ENCODE data around the gene ALPI.

The ALPI gene

GRCh38 chr2:232498452-232498851 lies 42.5 kb downstream of the ALPI start:
- no peak overlapping the region for H3K4me3 ChIP-seq
- TF ChIP-seq Cebpa-rat (IDR thresholded peaks at IDR 0.05) = no peak
- H3K27me3 ChIP-seq = peaks cover 12 to 32% (median 30%) of the 10 kb centered on the region in 11 experiments
- no peak overlapping the region for H3K9ac ChIP-seq
- H3K36me3 ChIP-seq = no peaks in the 10 kb centered on the region
- H3K4me1 ChIP-seq = peaks cover 6 to 11% (median 10%) of the 10 kb centered on the region in 10 experiments; a peak in 16 of 20 replicates
- no peak overlapping the region for H3K27ac ChIP-seq
- H3K4me2 ChIP-seq = no peak overlapping the region
- H3K9me3 ChIP-seq (replicated peaks in 1 of 11) = no peaks in the 10 kb centered on the region
- peaks cover 0 to 11% (median 3%) of the 10 kb centered on the region in 11 experiments; a peak in 6 of 22 replicates for H4K20me1 ChIP-seq

DNA sequence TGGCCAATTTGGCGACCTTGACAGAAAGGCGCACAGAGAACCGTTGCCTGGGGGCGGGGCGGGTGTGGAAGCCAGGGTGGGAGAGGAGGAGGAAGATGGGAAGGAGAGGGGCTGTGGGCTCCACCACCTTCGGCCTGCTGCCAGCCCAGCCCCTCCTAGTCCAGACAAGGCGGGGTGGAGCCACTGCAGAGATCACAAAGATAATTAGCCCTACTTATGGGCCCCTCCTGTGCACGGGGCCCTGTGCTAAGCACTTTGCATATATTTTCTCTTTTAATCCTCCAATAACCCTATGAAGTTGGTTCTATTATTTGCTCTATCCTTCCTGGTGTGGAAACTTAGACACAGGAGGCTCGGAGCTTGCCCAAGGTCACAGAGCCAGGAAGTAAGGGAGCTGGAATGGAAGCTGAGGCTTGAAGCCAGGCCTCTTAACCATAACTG lies 45.4 kb downstream of the ALPI start:
- TF ChIP-seq Cebpa-rat (IDR thresholded peaks at IDR 0.05) = no peak
- Histone ChIP-seq H3K4me3 (no peak overlapping the region), H3K4me1 (peaks cover 6 to 18% (median 17%) of the 10 kb centered on the region in 10 experiments; a peak in 16 of 20 replicates)

DNA sequence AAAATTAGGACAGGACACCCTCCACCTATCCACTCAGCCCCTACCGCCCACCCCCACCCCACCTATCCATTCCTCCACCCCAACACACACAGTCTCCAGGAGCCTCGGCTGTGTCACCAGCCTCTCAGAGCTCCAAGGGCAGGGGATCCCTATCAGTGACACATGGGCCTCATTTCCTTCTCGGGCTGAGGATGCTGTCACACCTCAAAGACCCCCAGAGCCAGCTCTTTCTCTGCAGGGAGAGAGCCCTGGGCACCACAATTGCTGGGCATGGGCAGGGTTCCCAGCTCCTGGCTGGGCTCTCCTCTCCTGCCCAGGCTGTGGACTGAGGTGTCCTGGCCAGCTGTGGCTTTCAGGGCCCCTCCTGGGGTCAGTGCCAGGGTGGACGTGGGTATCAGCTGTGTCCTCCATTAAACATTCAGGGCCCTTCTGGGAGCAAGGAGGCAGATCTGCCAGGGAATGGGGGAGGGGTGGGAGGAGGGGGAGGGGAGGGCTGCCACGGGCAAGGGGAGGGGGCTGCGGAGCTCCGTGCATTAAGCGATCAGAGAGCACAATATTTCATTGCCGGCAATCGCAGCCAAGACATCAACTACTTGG lies 45.9 kb downstream of the ALPI start:
- Histone ChIP-seq H3K27me3 (peaks cover 37 to 66% (median 60%) of the 10 kb centered on the region in 11 experiments), H3K9ac (no peak overlapping the region), H3K9me3 (replicated peaks in 1 of 11) (no peaks in the 10 kb centered on the region), H3K4me3 (no peak overlapping the region), H3K4me2 (no peak overlapping the region; a peak in 2 of 22 replicates), H3K27ac (no peak overlapping the region), H4K20me1 (peaks cover 0 to 26% (median 4%) of the 10 kb centered on the region in 11 experiments; a peak in 9 of 22 replicates), H3K36me3 (no peaks in the 10 kb centered on the region), H3K4me1 (peaks cover 6 to 18% (median 17%) of the 10 kb centered on the region in 10 experiments; a peak in 16 of 20 replicates)
- TF ChIP-seq Cebpa-rat (IDR thresholded peaks at IDR 0.05) = no peak

More for the DNA sequence above, 45.4 kb downstream of the ALPI start:
- H3K27me3 ChIP-seq = peaks cover 37 to 61% (median 56%) of the 10 kb centered on the region in 11 experiments
- no peak overlapping the region for H3K9ac ChIP-seq
- no peak overlapping the region for H3K4me2 ChIP-seq
- H3K36me3 ChIP-seq = no peaks in the 10 kb centered on the region
- no peaks in the 10 kb centered on the region for H3K9me3 ChIP-seq (replicated peaks in 1 of 11)
- peaks cover 0 to 26% (median 4%) of the 10 kb centered on the region in 11 experiments; a peak in 9 of 22 replicates for H4K20me1 ChIP-seq
- H3K27ac ChIP-seq = no peak overlapping the region

- Histone ChIP-seq H3K27ac (no peak overlapping the region), H4K20me1 (peaks cover 0 to 26% (median 4%) of the 10 kb centered on the region in 11 experiments; a peak in 9 of 22 replicates), H3K9me3 (replicated peaks in 1 of 11) (no peaks in the 10 kb centered on the region), H3K4me2 (peak overlapping the region in 7 of 11 experiments; percentile 38 to 67 (median 58); a peak in 10 of 22 replicates), H3K9ac (no peak overlapping the region), H3K4me3 (no peak overlapping the region), H3K36me3 (no peaks in the 10 kb centered on the region), H3K4me1 (peaks cover 6 to 18% (median 17%) of the 10 kb centered on the region in 10 experiments; a peak in 16 of 20 replicates), H3K27me3 (peaks cover 37 to 69% (median 62%) of the 10 kb centered on the region in 11 experiments)
- no peak for TF ChIP-seq Cebpa-rat (IDR thresholded peaks at IDR 0.05)
Observed at GRCh38 chr2:232502511-232502910, 46.6 kb downstream of the ALPI start.

DNA sequence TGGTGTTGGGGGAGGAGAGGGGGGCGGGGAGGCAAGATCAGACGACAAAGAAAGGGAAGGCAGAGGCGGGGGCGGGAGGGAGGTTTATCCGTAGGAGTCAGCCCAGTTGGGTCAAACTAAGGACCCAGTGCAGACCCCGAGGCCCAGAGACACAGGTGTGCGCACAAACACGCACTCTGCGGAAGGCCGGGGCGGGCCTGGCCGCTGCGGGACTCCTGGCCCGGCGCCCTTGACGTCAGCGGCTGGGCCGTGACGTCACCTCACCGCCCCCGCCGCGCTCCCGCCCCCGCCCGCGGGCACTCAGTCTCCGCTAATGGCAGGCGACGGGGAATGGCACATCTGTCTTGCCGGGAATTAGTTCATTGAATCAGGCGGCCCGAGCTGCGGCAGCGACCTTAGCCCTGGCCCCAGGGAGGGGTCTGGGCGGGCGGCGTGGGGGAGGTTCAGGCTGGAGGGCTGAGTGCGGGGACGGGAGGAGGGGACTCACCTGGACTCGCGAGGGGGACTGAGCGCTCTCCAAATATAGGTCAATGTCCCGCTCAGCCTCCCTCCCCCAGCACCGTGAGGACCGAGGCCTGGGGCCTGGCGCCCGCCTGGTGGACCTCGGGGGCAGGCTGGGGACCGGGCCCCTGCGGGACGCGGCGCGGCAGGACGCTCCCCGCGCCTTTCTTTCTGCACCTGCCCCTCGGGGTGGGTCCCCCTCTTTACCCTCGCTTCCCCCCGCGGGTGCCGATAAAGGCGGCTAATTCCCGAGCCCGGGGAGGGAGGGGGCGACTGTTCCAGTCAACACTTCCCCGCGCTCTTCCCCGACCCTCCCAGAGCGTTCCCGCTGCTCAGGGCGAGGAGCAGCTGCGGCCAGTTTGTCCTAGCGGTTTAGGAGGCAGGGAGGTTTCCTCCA lies 47.2 kb downstream of the ALPI start:
- H3K4me3 ChIP-seq = peak overlapping the region in 1 of 10 experiments; percentile 42; a peak in 2 of 20 replicates
- TF ChIP-seq Cebpa-rat (IDR thresholded peaks at IDR 0.05) = no peak
- peaks cover 37 to 69% (median 62%) of the 10 kb centered on the region in 11 experiments for H3K27me3 ChIP-seq

DNA sequence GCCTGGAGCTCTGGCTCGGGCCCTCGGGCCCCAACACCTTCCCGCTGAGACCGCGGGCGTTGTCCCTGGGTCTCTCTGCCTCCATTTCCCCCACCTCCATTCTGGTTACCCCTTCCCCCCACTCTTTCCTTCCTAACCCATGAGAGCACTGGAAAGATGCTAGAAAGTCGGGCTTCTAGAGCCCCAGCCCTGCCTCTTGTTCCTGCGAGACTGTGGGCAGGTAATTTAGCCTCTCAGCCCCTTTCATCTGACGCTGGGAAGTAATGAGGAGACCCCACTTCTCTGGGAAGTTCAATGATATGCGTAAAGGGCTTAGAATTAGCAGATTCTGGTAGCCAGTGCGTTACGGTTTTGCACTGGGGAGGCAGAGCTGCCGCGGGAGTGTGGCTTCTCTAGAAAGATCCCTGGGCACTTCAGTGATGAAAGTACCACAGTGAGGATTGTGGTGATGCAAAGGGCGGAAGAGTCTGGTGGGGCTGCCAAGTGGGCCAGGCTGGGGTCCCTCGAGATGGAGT lies 47.9 kb downstream of the ALPI start:
- H3K4me2 ChIP-seq = peak overlapping the region in 7 of 11 experiments; percentile 34 to 57 (median 49); a peak in 7 of 22 replicates

More for the DNA sequence above, 47.2 kb downstream of the ALPI start:
- Histone ChIP-seq H3K36me3 (no peaks in the 10 kb centered on the region), H3K4me2 (peak overlapping the region in 10 of 11 experiments; percentile 29 to 57 (median 50); a peak in 17 of 22 replicates), H3K9me3 (replicated peaks in 1 of 11) (no peaks in the 10 kb centered on the region), H3K27ac (no peak overlapping the region), H3K9ac (no peak overlapping the region), H4K20me1 (peaks cover 0 to 26% (median 4%) of the 10 kb centered on the region in 11 experiments; a peak in 9 of 22 replicates), H3K4me1 (peaks cover 6 to 18% (median 17%) of the 10 kb centered on the region in 10 experiments; a peak in 16 of 20 replicates)

GRCh38 chr2:232504438-232504837 lies 48.5 kb downstream of the ALPI start:
- TF ChIP-seq Cebpa-rat (IDR thresholded peaks at IDR 0.05) = no peak
- Histone ChIP-seq H3K27ac (no peak overlapping the region), H3K36me3 (no peaks in the 10 kb centered on the region), H3K4me3 (no peak overlapping the region), H3K9me3 (replicated peaks in 1 of 11) (no peaks in the 10 kb centered on the region), H3K4me2 (no peak overlapping the region), H3K4me1 (peaks cover 6 to 18% (median 17%) of the 10 kb centered on the region in 10 experiments; a peak in 16 of 20 replicates), H3K27me3 (peaks cover 37 to 69% (median 62%) of the 10 kb centered on the region in 11 experiments), H4K20me1 (peaks cover 0 to 26% (median 4%) of the 10 kb centered on the region in 11 experiments; a peak in 9 of 22 replicates), H3K9ac (no peak overlapping the region)

More for the DNA sequence above, 47.9 kb downstream of the ALPI start:
- H3K27me3 ChIP-seq = peaks cover 37 to 69% (median 62%) of the 10 kb centered on the region in 11 experiments
- no peak overlapping the region for H3K27ac ChIP-seq
- H3K4me3 ChIP-seq = peak overlapping the region in 1 of 10 experiments; percentile 42; a peak in 1 of 20 replicates
- no peak for TF ChIP-seq Cebpa-rat (IDR thresholded peaks at IDR 0.05)
- H3K9me3 ChIP-seq (replicated peaks in 1 of 11) = no peaks in the 10 kb centered on the region
- H3K36me3 ChIP-seq = no peaks in the 10 kb centered on the region
- peaks cover 0 to 26% (median 4%) of the 10 kb centered on the region in 11 experiments; a peak in 9 of 22 replicates for H4K20me1 ChIP-seq
- H3K9ac ChIP-seq = no peak overlapping the region
- peaks cover 6 to 18% (median 17%) of the 10 kb centered on the region in 10 experiments; a peak in 16 of 20 replicates for H3K4me1 ChIP-seq

GRCh38 chr2:232505856-232506255 lies 49.9 kb downstream of the ALPI start:
- H3K4me3 ChIP-seq = no peak overlapping the region
- H3K9ac ChIP-seq = no peak overlapping the region
- H3K4me2 ChIP-seq = no peak overlapping the region
- no peak for TF ChIP-seq Cebpa-rat (IDR thresholded peaks at IDR 0.05)
- peaks cover 37 to 63% (median 60%) of the 10 kb centered on the region in 11 experiments for H3K27me3 ChIP-seq
- H3K4me1 ChIP-seq = peaks cover 6 to 26% (median 22%) of the 10 kb centered on the region in 10 experiments; a peak in 18 of 20 replicates
- no peak overlapping the region for H3K27ac ChIP-seq
- H3K36me3 ChIP-seq = no peaks in the 10 kb centered on the region
- no peaks in the 10 kb centered on the region for H3K9me3 ChIP-seq (replicated peaks in 1 of 11)
- H4K20me1 ChIP-seq = peaks cover 0 to 24% (median 4%) of the 10 kb centered on the region in 11 experiments; a peak in 9 of 22 replicates

All from BLaER1 treated with 17β-estradiol and CSF1 and Interleukin-3, amounts not matched to agents 10 nM and 100 nM (cell line).